ENCODE results near the gene CX3CR1. TPM values are rescaled to one million over a fixed set of nuclear protein-coding genes. Genes with fewer than 3 reads are reported as not detected.

The CX3CR1 gene
- total and polyA plus RNA-seq, 2 donors (not counting 1 experiment from before 2014, with no cell fraction given): 0.16 to 0.27 TPM

DNA sequence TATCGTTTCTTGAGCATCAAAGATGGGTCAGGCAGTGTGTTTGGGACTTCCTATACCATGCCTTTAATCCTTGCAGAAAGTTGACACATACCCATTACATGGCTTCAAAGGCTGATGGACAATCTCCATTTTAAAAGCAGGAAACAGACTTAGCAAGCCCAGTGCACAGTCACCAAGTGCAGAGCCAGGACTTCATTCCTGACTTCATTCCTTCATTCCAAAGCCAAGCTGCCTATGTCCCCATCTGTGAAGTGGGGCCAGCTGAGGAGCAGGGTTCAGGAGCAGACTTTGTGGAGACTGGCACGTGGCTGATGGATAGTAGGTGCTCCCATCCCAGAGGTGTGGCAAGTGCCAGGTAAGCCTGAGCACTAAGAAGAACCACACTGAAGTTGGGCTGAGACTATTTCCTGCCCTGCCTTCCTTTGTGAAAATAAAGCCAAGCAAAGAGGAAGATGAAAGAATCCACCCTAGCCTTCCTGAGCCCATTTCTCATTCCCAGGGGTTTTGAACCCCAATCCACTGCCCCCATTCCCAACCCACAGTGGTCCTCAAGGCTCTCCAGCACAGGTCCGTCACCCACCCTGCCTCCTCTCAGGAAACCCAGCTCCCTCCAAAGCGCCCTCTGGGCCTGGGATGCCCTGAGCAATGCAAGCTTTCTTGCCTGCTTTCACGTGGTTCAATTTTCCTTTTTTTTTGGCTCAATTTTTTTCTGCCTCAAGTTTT is 1.8 kb downstream of the CX3CR1 start:
- H3K9ac ChIP-seq (ENCODE audit: low read length): no peak overlapping the region
- ATAC-seq (ENCODE audit: low read depth): no peak
- H3K4me1 ChIP-seq (ENCODE audit: control insufficient read depth in 2 of 2, insufficient read depth in 2 of 2, low read length in 2 of 2): peaks cover 26 to 27% of the 10 kb centered on the region in 2 donors
- H3K79me2 ChIP-seq (ENCODE audit: control insufficient read depth, insufficient read depth, low read length): no peaks in the 10 kb centered on the region
- no peak for TF ChIP-seq CTCF (IDR thresholded peaks at IDR 0.05)
- ChIA-PET POLR2A (interaction anchor here (0.7 kb wide), 1 partner anchor 90 kb away, joined by 4 read pairs; no protein-coding TSS in a partner anchor), CTCF (interaction anchor here (1.9 to 31.5 kb wide), 3 partner anchors 10 to 76 kb away, joined by 7 to 1573 read pairs (median 43); partner anchors contain the start of gene XIRP1)
- no peak for DNase-seq
- no peak overlapping the region for H3K27ac Mint-ChIP-seq
- no peaks in the 10 kb centered on the region for H3K9me3 Mint-ChIP-seq (ENCODE audit: insufficient read depth)
- no peak overlapping the region for H3K4me2 ChIP-seq (replicated peaks; ENCODE audit: low read depth, low read length, poor library complexity, severe bottlenecking)
- no peaks in the 10 kb centered on the region for H3K9me3 ChIP-seq (ENCODE audit: control extremely low read depth in 1 of 3, control insufficient read depth in 2 of 3, insufficient read depth in 1 of 3, low read length in 2 of 3)
- no peaks in the 10 kb centered on the region for H3K27me3 ChIP-seq (replicated peaks in 1 of 4; ENCODE audit: control extremely low read depth in 1 of 4, control insufficient read depth in 3 of 4, insufficient read depth in 4 of 4, low read length in 3 of 4)
- no peak overlapping the region for H3K4me3 ChIP-seq (ENCODE audit: control extremely low read depth in 1 of 5, extremely low read depth in 1 of 5, insufficient read depth in 1 of 5, low read depth in 2 of 5, low read length in 4 of 5)
- intact Hi-C loops (cut with micrococcal nuclease): no loop called here
- 71% methylated on average over 3 of the region's 5 CpGs for WGBS (ENCODE audit: insufficient coverage)
- no peak overlapping the region for H3K27ac ChIP-seq (ENCODE audit: low read length in 2 of 2)
- no peaks in the 10 kb centered on the region for H4K20me1 ChIP-seq (ENCODE audit: control insufficient read depth, insufficient read depth, low read length, poor library complexity, severe bottlenecking)
- H2AFZ ChIP-seq (ENCODE audit: insufficient read depth, low read depth, low read length, poor library complexity, severe bottlenecking): no peak overlapping the region
- H3K4me1 Mint-ChIP-seq: peaks cover 31% of the 10 kb centered on the region
- no peak overlapping the region for H3K4me3 Mint-ChIP-seq
- H3K27me3 Mint-ChIP-seq: no peaks in the 10 kb centered on the region
- H3K36me3 ChIP-seq (replicated peaks in 1 of 2; ENCODE audit: control extremely low read depth in 1 of 2, control insufficient read depth in 1 of 2, extremely low read depth in 1 of 2, insufficient read depth in 2 of 2, low read length in 1 of 2): no peaks in the 10 kb centered on the region

DNA sequence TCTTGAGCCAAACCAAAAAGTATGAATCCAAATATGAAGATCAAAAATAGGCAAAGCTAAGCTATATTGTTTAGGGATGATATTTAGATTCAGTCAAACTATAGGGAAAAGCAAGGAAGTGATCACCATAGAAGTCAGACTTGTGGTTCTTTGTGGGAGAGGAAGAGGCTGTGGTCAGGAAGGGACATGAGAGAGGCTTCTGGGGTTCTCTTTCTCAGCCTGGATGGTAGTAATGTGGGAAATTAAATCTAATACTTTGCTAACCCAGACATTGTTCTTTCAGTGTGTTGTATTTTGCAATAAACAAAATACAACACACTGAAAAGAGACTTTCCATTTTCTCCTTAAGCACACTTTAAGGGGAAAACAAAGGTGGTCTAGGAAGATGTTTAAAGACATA is 3.1 kb downstream of the CX3CR1 start:
- Mint-ChIP-seq H3K4me3 (no peak overlapping the region), H3K9me3 (ENCODE audit: insufficient read depth) (no peaks in the 10 kb centered on the region), H3K27ac (no peak overlapping the region), H3K4me1 (peaks cover 29% of the 10 kb centered on the region), H3K27me3 (no peaks in the 10 kb centered on the region)
- H3K9me3 ChIP-seq (ENCODE audit: control extremely low read depth in 1 of 3, control insufficient read depth in 2 of 3, insufficient read depth in 1 of 3, low read length in 2 of 3): no peaks in the 10 kb centered on the region
- CTCF ChIA-PET: interaction anchor here (1.5 to 31.5 kb wide), 4 partner anchors 11 to 75 kb away, joined by 4 to 1573 read pairs (median 25); partner anchors contain the start of gene XIRP1
- DNase-seq: no peak
- H3K36me3 ChIP-seq (replicated peaks in 1 of 2; ENCODE audit: control extremely low read depth in 1 of 2, control insufficient read depth in 1 of 2, extremely low read depth in 1 of 2, insufficient read depth in 2 of 2, low read length in 1 of 2): no peaks in the 10 kb centered on the region
- no peak for ATAC-seq (ENCODE audit: low read depth)
- TF ChIP-seq CTCF (IDR thresholded peaks at IDR 0.05) (no peak), EZH2 (IDR thresholded peaks at IDR 0.05; ENCODE audit: borderline replicate concordance, insufficient read depth, low read depth, low read length, poor library complexity, severe bottlenecking) (no peak)
- no peaks in the 10 kb centered on the region for H3K79me2 ChIP-seq (ENCODE audit: control insufficient read depth, insufficient read depth, low read length)
- no peak overlapping the region for H3K4me3 ChIP-seq (ENCODE audit: control extremely low read depth in 1 of 5, extremely low read depth in 1 of 5, insufficient read depth in 1 of 5, low read depth in 2 of 5, low read length in 4 of 5)
- H3K27me3 ChIP-seq (replicated peaks in 1 of 4; ENCODE audit: control extremely low read depth in 1 of 4, control insufficient read depth in 3 of 4, insufficient read depth in 4 of 4, low read length in 3 of 4): no peaks in the 10 kb centered on the region
- no peak overlapping the region for H3K9ac ChIP-seq (ENCODE audit: low read length)
- H3K4me1 ChIP-seq (ENCODE audit: control insufficient read depth in 2 of 2, insufficient read depth in 2 of 2, low read length in 2 of 2): peaks cover 25% of the 10 kb centered on the region in 2 donors
- H2AFZ ChIP-seq (ENCODE audit: insufficient read depth, low read depth, low read length, poor library complexity, severe bottlenecking): no peak overlapping the region
- POLR2A ChIA-PET: no interaction called here
- intact Hi-C loops (cut with micrococcal nuclease): no loop called here
- H3K4me2 ChIP-seq (replicated peaks; ENCODE audit: low read depth, low read length, poor library complexity, severe bottlenecking): no peak overlapping the region
- H4K20me1 ChIP-seq (ENCODE audit: control insufficient read depth, insufficient read depth, low read length, poor library complexity, severe bottlenecking): no peaks in the 10 kb centered on the region
- H3K27ac ChIP-seq (ENCODE audit: low read length in 2 of 2): no peak overlapping the region

Data from B cell (primary cell).